OCI-LY7 (cell line): ENCODE measurements around the gene PPM1H. TPM values are rescaled to one million over a fixed set of nuclear protein-coding genes. Genes with fewer than 3 reads are reported as not detected.

Experiments used
- BruUV-seq: library from RNA; stranded (reverse); fragments of 400-500 nt; replicated peaks from 2 replicates; lab custom pipeline; 2021; lab: Mats Ljungman, UMichigan
- CTCF ChIA-PET: fragments of 300-600 bp; sonication (Branson Sonifier 250); formaldehyde crosslinking; loops from one replicate; lab custom pipeline; 2022; ENCODE audit warnings: antibody characterized with exemption; ENCODE audit not compliant: unreplicated experiment; lab: Charles Lee
- POLR2A ChIA-PET: fragments of 300-600 bp; sonication (Branson Sonifier 250); formaldehyde crosslinking; loops from one replicate; lab custom pipeline; 2022; ENCODE audit warnings: antibody characterized with exemption; lab: Charles Lee
- DNase-seq: peaks from one replicate; pipeline ENCODE4 v3.0.0-alpha.2; 2015; ENCODE audit warnings: low spot score
- H2AFZ ChIP-seq: fragments of 200-600 bp; sonication (generic), shearing (Covaris generic); 2 replicates; pipeline ENCODE4 v1.6.1; 2014; ENCODE audit warnings: mild to moderate bottlenecking, antibody characterized with exemption, low read length, moderate library complexity
- H3K27ac ChIP-seq: fragments of 200-600 bp; sonication (generic); 2 replicates; pipeline ENCODE4 v1.5.1; 2014; ENCODE audit warnings: mixed run types, low read depth, mild to moderate bottlenecking, moderate library complexity, low read length, inconsistent platforms; ENCODE audit not compliant: poor library complexity, severe bottlenecking
- H3K36me3 ChIP-seq: fragments of 200-600 bp; sonication (generic); 2 replicates; pipeline ENCODE4 v1.6.1; 2014; ENCODE audit warnings: mild to moderate bottlenecking, antibody characterized with exemption, low read length, moderate library complexity, mixed read lengths; ENCODE audit not compliant: insufficient read depth
- H3K4me1 ChIP-seq: fragments of 200-600 bp; sonication (generic); 2 replicates; pipeline ENCODE4 v1.5.1; 2014; ENCODE audit warnings: mild to moderate bottlenecking, low read length; ENCODE audit not compliant: insufficient read depth, poor library complexity, severe bottlenecking
- H3K4me2 ChIP-seq: fragments of 200-600 bp; sonication (generic); 2 replicates; pipeline ENCODE4 v1.6.1; 2014; ENCODE audit warnings: mild to moderate bottlenecking, low read length
- H3K4me3 ChIP-seq: fragments of 200-600 bp; sonication (generic); 2 replicates; pipeline ENCODE4 v1.5.1; 2014; ENCODE audit warnings: mild to moderate bottlenecking, low read depth, low read length; ENCODE audit not compliant: poor library complexity, severe bottlenecking
- H3K79me2 ChIP-seq: fragments of 200-600 bp; sonication (generic); 2 replicates; pipeline ENCODE4 v1.6.1; 2016; ENCODE audit warnings: low read depth, mild to moderate bottlenecking, low read length, moderate library complexity, mixed read lengths; ENCODE audit not compliant: insufficient read depth
- H3K9me2 ChIP-seq: fragments of 200-600 bp; sonication (generic); 2 replicates; pipeline ENCODE4 v1.6.1; 2016; ENCODE audit warnings: mild to moderate bottlenecking, low read length, mixed read lengths; ENCODE audit not compliant: insufficient read depth
- H3K9me3 ChIP-seq: fragments of 200-600 bp; sonication (generic); 2 replicates; pipeline ENCODE4 v1.6.1; 2014; ENCODE audit warnings: mild to moderate bottlenecking, mixed run types, low read length, mixed read lengths
- H4K20me1 ChIP-seq: fragments of 200-600 bp; sonication (generic); 2 replicates; pipeline ENCODE4 v1.6.1; 2014; ENCODE audit warnings: mild to moderate bottlenecking, antibody characterized with exemption, low read length, moderate library complexity, mixed read lengths; ENCODE audit not compliant: insufficient read depth
- EZH2phosphoT487 ChIP-seq: fragments of 200-600 bp; sonication (generic); IDR thresholded peaks from 2 replicates; pipeline ENCODE4 v1.6.1; 2018; ENCODE audit warnings: low read depth, borderline replicate concordance, mild to moderate bottlenecking, mixed run types, antibody characterized with exemption, low read length, moderate library complexity, mixed read lengths
- intact Hi-C: fragments of 100-400 bp; cut with micrococcal nuclease; formaldehyde crosslinking; loops from one replicate; pipeline ENCODE4 v1.10.0; 2022; ENCODE audit not compliant: unreplicated experiment
- total RNA-seq, 2 experiments: library from RNA; depleted of rRNA in 1 of 2; stranded (reverse); fragments of >200 nt in 1 of 2; shearing (Covaris generic) in 1 of 2; gene quantifications; 2 replicates each; pipeline ENCODE4 v1.2.3, GENCODE V29; 2014 to 2022
- TF ChIP-seq, protein P1 (sequence below): fragments of 200-600 bp; sonication (generic); conservative IDR thresholded peaks from 2 replicates; pipeline ENCODE4 v1.5.1; 2014; ENCODE audit warnings: mild to moderate bottlenecking, antibody characterized with exemption, low read length, moderate library complexity, mixed read lengths

PPM1H gene
- total RNA-seq, 2 experiments from 2014 or later = 2.0 to 3.4 TPM

DNA sequence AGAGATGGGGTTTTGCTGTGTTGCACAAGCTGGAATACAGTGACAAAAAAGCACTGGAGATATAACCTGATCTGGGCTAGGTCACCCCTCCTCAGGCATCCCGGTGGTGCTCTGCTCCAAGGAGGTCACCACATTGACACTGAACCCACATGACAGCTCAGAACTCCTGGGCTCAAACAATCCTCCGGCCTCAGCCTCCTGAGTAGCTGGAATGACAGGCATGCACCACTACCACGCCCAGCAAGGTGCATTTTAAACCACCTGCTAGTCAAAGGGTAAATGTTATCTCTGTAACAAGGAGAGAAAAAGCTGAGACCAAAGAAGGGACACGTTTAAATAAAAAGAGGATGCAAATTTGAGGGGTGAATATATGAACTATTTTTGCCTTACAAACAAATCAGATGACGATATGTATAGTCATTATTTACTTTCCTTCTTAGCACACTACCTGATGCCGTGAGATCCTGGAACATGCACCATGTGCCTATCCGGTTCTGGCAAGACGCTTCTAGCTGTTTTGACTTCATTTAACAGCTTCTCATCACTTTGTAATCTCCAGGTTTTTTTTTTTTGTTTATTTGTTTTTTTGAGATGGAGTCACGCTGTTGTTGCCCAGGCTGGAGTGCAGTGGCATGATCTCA, 135.1 kb downstream of the PPM1H start:
- H3K36me3 ChIP-seq = no peaks in the 10 kb centered on the region
- no peaks in the 10 kb centered on the region for H3K9me3 ChIP-seq
- no peak for DNase-seq
- H4K20me1 ChIP-seq = no peaks in the 10 kb centered on the region
- intact Hi-C loops = loop anchor here (5.0 kb wide), 1 partner anchor 543 kb away; no protein-coding TSS in a partner anchor
- H3K79me2 ChIP-seq = no peaks in the 10 kb centered on the region
- H3K4me2 ChIP-seq = no peak overlapping the region
- no peaks in the 10 kb centered on the region for H3K4me1 ChIP-seq
- no peak overlapping the region for H3K27ac ChIP-seq
- POLR2A ChIA-PET = interaction anchor here (0.7 kb wide), 1 partner anchor 78 kb away, joined by 3 read pairs; no protein-coding TSS in a partner anchor
- no peaks in the 10 kb centered on the region for H3K9me2 ChIP-seq
- CTCF ChIA-PET = interaction anchor here (1.1 kb wide), 1 partner anchor 13 kb away, joined by 4 read pairs; no protein-coding TSS in a partner anchor
- TF ChIP-seq, protein P1, sequence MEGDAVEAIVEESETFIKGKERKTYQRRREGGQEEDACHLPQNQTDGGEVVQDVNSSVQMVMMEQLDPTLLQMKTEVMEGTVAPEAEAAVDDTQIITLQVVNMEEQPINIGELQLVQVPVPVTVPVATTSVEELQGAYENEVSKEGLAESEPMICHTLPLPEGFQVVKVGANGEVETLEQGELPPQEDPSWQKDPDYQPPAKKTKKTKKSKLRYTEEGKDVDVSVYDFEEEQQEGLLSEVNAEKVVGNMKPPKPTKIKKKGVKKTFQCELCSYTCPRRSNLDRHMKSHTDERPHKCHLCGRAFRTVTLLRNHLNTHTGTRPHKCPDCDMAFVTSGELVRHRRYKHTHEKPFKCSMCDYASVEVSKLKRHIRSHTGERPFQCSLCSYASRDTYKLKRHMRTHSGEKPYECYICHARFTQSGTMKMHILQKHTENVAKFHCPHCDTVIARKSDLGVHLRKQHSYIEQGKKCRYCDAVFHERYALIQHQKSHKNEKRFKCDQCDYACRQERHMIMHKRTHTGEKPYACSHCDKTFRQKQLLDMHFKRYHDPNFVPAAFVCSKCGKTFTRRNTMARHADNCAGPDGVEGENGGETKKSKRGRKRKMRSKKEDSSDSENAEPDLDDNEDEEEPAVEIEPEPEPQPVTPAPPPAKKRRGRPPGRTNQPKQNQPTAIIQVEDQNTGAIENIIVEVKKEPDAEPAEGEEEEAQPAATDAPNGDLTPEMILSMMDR = no peak
- no peak for TF ChIP-seq EZH2phosphoT487
- H3K4me3 ChIP-seq = no peak overlapping the region
- H2AFZ ChIP-seq = no peak overlapping the region
- BruUV-seq = no TSS peak

DNA sequence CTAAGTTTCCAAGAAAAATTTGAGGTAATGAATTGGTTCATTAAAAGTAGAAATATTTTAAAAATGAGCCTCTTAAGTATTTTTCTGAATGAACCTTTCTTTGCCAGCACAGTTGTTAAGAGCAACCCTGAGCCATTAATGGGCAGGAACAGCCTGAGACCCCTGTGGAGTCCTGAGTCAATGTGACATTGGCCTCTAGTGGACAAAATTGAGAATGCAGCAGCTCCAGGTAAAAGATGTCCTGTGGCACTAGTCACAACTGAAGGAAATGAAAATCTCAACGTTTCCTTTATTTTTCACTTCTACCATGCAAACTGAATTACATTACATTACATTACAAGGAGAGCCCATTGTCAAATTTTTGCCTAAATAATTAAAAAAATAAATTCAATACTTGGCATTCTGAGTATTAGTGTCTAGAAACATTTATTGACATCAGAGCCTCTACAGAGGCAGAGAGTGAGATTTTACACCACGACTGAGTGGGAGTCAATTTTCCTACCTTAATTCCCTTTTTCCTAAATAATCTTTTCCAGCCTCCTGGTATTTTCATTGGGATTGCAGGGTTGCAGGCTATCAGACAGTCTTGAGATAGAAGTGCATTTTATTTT, 135.7 kb downstream of the PPM1H start:
- Histone ChIP-seq H4K20me1 (no peaks in the 10 kb centered on the region), H3K9me2 (no peaks in the 10 kb centered on the region), H3K36me3 (no peaks in the 10 kb centered on the region), H3K27ac (no peak overlapping the region), H3K9me3 (no peaks in the 10 kb centered on the region), H3K4me2 (no peak overlapping the region), H3K4me1 (no peaks in the 10 kb centered on the region), H2AFZ (peak overlapping the region; percentile 5; the same call in 1 of the 2 replicates), H3K4me3 (no peak overlapping the region), H3K79me2 (no peaks in the 10 kb centered on the region)
- POLR2A ChIA-PET = interaction anchor here (0.7 kb wide), 1 partner anchor 196 kb away, joined by 3 read pairs; no protein-coding TSS in a partner anchor
- DNase-seq = peak; percentile 76
- no TSS peak for BruUV-seq
- TF ChIP-seq EZH2phosphoT487 = no peak
- TF ChIP-seq, protein P1 = peak; percentile 94
- intact Hi-C loops = loop anchor here (5.0 kb wide), 1 partner anchor 542 kb away; no protein-coding TSS in a partner anchor
- CTCF ChIA-PET = no interaction called here
